Transverse colon (tissue), 4 donors: Measurements from ENCODE around the gene AKAP6.

Source experiments
- CTCF ChIP-seq, 5 experiments: fragments of 200-600 bp in 3 of 5; fragments of 450-650 bp in 2 of 5; sonication (generic) in 3 of 5; IDR thresholded peaks; 1 replicate in 2 of 5; 2 replicates in 3 of 5; pipeline ENCODE4 v1.5.1; 2016 to 2017; ENCODE audit warnings: antibody characterized with exemption in 5 of 5, inconsistent platforms in 3 of 5, mild to moderate bottlenecking in 2 of 5, moderate library complexity in 1 of 5
- POLR2A ChIP-seq: fragments of 450-650 bp; IDR thresholded peaks from one replicate; pipeline ENCODE4 v1.6.1; 2016; ENCODE audit warnings: antibody characterized with exemption, mild to moderate bottlenecking, moderate library complexity
- POLR2AphosphoS5 ChIP-seq, 3 donors: sonication (generic); formaldehyde crosslinking; IDR thresholded peaks; one replicate each; pipeline ENCODE4 v1.6.1; 2016; ENCODE audit warnings: antibody characterized with exemption in 3 of 3

- TF ChIP-seq CTCF (IDR thresholded peaks at IDR 0.05), result no peak
- no peak for TF ChIP-seq POLR2AphosphoS5 (IDR thresholded peaks at IDR 0.05)
- no peak for TF ChIP-seq POLR2A
Observed at GRCh38 chr14:32779840-32780239, 450.7 kb downstream of the AKAP6 start.
